Kidney (tissue), 14 donors: ENCODE measurements around the gene CFAP52. TPM values are rescaled to one million over a fixed set of nuclear protein-coding genes. Genes with fewer than 3 reads are reported as not detected.

ENCODE experiments used
- DNase-seq, 5 donors: peaks; one replicate each; pipeline ENCODE4 v3.0.0-alpha.2; 2013 to 2020
- FAIRE-seq: peaks from 2 replicates; lab custom pipeline; 2012; peaks lifted over from hg19 to GRCh38; lab: Jason Lieb, UNC
- H3K27ac ChIP-seq, 2 donors: one replicate each; pipeline ENCODE4 v1.7.0; 2013; ENCODE audit warnings: low read depth in 2 of 2, low read length in 2 of 2, inconsistent platforms in 1 of 2
- H3K27me3 ChIP-seq: one replicate; pipeline ENCODE4 v1.7.1; 2013; ENCODE audit warnings: low read length, inconsistent platforms; ENCODE audit not compliant: control insufficient read depth, insufficient read depth
- H3K36me3 ChIP-seq, 3 donors: one replicate each; pipeline versions ENCODE4 v1.7.0 to v1.7.1; 2013; ENCODE audit warnings: low read length in 3 of 3, control low read depth in 1 of 3, inconsistent platforms in 1 of 3; ENCODE audit not compliant: insufficient read depth in 3 of 3, control insufficient read depth in 2 of 3
- H3K4me1 ChIP-seq, 3 donors: one replicate each; pipeline versions ENCODE4 v1.7.0 to v1.7.1; 2013; ENCODE audit warnings: low read length in 3 of 3, inconsistent platforms in 1 of 3, low read depth in 1 of 3; ENCODE audit not compliant: control insufficient read depth in 2 of 3, insufficient read depth in 2 of 3
- H3K4me3 ChIP-seq, 3 donors: one replicate each; pipeline versions ENCODE4 v1.7.0 to v1.8.1; 2013; ENCODE audit warnings: low read length in 3 of 3, control low read depth in 1 of 3, inconsistent platforms in 1 of 3
- H3K9ac ChIP-seq, 3 donors: one replicate each; pipeline versions ENCODE4 v1.7.0 to v1.7.1; 2013; ENCODE audit warnings: low read length in 3 of 3, control low read depth in 1 of 3, inconsistent platforms in 1 of 3
- H3K9me3 ChIP-seq, 3 donors: one replicate each; pipeline versions ENCODE4 v1.7.0 to v1.7.1; 2013; ENCODE audit warnings: low read length in 3 of 3, control low read depth in 1 of 3, inconsistent platforms in 1 of 3; ENCODE audit not compliant: control insufficient read depth in 2 of 3, insufficient read depth in 1 of 3
- intact Hi-C: fragments of 100-400 bp; cut with DNase I; formaldehyde crosslinking; loops from one replicate; pipeline ENCODE4 v1.11.1; 2022
- polyA plus RNA-seq: library from polyadenylated mRNA; stranded (reverse); fragments of 350-450 nt; fragmentation: Illumina TruSeq; extraction: RNeasy Lipid Tissue Mini Kit (QIAGEN cat#74804); gene quantifications from one replicate; pipeline ENCODE4 v1.2.3, GENCODE V29; 2014; ENCODE audit warnings: low read depth, low replicate concordance; ENCODE audit not compliant: insufficient read depth
- total RNA-seq: library from RNA; stranded (reverse); fragmentation: NEBNext Ultra II Directional; extraction: Animal tissue kit (Norgen Biotek cat#: 25700); gene quantifications from one replicate; pipeline ENCODE4 v1.2.1, GENCODE V29; 2021
- TF ChIP-seq, protein P1 (sequence below): IDR thresholded peaks from 3 replicates; pipeline ENCODE4 v1.5.1; 2012; ENCODE audit warnings: mild to moderate bottlenecking, moderate library complexity, borderline replicate concordance; ENCODE audit not compliant: insufficient read depth; ENCODE audit errors: extremely low read depth
- donor health status: control.
- donor health status: control.
- donor health status: control.
- donor health status: control.
- donor health status: control.
- donor health status: DM: yes; HTN: yes; CAD: no.
- donor health status: Normal renal cell carcinoma (clear cell type).

Gene CFAP52
- total and polyA plus RNA-seq, 2 donors from 2014 or later: 1.7 TPM; not detected in 1

DNA sequence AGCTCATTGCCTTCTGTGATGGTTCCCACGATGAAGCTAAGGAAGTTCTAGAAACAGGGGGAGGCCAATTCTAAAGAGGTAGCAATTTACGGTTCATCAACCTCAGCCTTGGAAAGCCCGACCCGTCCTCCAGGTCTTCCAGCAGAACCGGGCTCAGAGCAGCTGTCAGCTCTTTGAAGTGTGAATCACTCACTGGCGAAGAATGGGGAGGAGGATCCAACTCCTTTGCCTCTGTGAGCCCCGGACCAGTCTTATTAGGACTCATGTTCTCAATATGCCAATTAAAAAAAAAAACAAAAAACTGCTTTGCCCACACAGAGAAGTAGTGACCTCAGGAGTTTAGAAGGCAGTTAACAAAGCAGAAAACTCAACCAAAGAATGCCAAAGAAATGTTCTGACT is 32.2 kb upstream of the CFAP52 start:
- Histone ChIP-seq H3K36me3 (peaks cover 0 to 3% (median 0%) of the 10 kb centered on the region in 3 donors), H3K4me1 (peaks cover 0 to under 1% (median 0%) of the 10 kb centered on the region in 3 donors), H3K4me3 (no peak overlapping the region), H3K9me3 (no peaks in the 10 kb centered on the region), H3K27ac (no peak overlapping the region), H3K27me3 (no peaks in the 10 kb centered on the region), H3K9ac (no peak overlapping the region)
- TF ChIP-seq, protein P1, sequence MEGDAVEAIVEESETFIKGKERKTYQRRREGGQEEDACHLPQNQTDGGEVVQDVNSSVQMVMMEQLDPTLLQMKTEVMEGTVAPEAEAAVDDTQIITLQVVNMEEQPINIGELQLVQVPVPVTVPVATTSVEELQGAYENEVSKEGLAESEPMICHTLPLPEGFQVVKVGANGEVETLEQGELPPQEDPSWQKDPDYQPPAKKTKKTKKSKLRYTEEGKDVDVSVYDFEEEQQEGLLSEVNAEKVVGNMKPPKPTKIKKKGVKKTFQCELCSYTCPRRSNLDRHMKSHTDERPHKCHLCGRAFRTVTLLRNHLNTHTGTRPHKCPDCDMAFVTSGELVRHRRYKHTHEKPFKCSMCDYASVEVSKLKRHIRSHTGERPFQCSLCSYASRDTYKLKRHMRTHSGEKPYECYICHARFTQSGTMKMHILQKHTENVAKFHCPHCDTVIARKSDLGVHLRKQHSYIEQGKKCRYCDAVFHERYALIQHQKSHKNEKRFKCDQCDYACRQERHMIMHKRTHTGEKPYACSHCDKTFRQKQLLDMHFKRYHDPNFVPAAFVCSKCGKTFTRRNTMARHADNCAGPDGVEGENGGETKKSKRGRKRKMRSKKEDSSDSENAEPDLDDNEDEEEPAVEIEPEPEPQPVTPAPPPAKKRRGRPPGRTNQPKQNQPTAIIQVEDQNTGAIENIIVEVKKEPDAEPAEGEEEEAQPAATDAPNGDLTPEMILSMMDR: no peak
- DNase-seq: peak in 2 of 5 donors; percentile 36 to 42
- intact Hi-C loops: no loop called here
- no peak for FAIRE-seq

DNA sequence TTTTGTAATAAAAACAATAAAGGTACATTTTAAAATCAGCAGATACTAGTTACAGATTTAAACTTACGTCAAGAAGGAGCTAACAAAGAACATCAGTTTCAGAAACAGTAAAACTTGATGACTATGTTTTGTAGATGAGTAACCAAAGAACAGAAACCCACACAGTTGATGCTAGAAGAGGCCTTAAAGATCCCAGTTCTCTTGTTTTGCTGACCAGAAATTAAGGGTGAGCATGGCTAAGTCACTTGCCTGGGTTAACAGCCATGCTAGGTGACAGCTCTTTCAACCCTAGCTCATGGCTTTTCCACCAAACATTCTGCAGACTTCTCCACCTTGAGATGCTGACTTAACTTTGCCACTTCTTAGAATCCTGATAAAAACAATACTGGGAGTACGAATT is 27.2 kb upstream of the CFAP52 start:
- no peaks in the 10 kb centered on the region for H3K27me3 ChIP-seq
- no peaks in the 10 kb centered on the region for H3K36me3 ChIP-seq
- no peak overlapping the region for H3K9ac ChIP-seq
- no peak for DNase-seq
- H3K27ac ChIP-seq: no peak overlapping the region
- intact Hi-C loops: no loop called here
- TF ChIP-seq, protein P1: no peak
- no peak for FAIRE-seq
- no peaks in the 10 kb centered on the region for H3K4me1 ChIP-seq
- H3K4me3 ChIP-seq: no peak overlapping the region
- no peaks in the 10 kb centered on the region for H3K9me3 ChIP-seq

DNA sequence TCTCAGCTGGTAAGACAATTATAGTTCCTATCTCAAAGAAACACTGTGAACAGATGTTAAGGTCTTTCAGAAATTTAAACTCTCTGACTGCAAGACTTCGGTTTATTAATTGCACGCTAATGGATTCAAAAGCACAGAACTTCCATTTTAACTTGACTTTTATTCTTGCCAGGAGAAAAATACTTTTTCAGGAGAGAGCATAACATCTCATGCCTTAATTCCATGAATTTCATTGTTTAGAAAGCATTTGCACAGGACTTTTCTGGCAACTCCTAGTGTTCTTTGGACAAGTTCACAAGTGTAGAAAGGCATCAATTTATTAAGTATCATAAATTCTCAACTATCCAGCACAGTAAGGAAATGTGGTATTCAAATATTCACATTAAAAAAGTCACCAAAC is 23.3 kb upstream of the CFAP52 start:
- DNase-seq: peak in 2 of 5 donors; percentile 36 to 69
- H3K4me3 ChIP-seq: no peak overlapping the region
- TF ChIP-seq, protein P1: no peak
- H3K9me3 ChIP-seq: no peaks in the 10 kb centered on the region
- H3K4me1 ChIP-seq: no peaks in the 10 kb centered on the region
- no peak overlapping the region for H3K9ac ChIP-seq
- intact Hi-C loops: no loop called here
- H3K27ac ChIP-seq: no peak overlapping the region
- peaks cover 0 to 2% (median 0%) of the 10 kb centered on the region in 3 donors for H3K36me3 ChIP-seq
- FAIRE-seq: no peak
- no peaks in the 10 kb centered on the region for H3K27me3 ChIP-seq

DNA sequence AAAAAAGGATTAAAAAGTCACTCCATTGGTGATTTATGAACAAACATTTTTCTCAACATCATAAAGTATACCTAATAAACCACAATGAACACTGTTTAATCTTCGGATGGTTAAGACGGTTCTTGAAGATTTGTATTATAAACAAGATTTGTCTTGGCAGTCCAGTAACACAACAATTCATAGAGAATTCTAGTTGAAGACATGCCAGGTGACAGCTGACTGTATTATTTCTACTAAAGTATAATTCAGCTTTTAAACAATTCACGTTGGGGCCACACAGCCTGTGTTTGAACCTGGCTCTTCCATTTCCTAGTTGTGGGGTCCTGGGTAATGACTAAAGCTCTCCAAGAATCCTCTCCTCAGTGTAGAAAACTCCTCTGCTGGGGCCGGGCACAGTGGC is 22.8 kb upstream of the CFAP52 start:
- Histone ChIP-seq H3K4me1 (no peaks in the 10 kb centered on the region), H3K27me3 (no peaks in the 10 kb centered on the region), H3K36me3 (peaks cover 0 to 2% (median 0%) of the 10 kb centered on the region in 3 donors), H3K27ac (no peak overlapping the region), H3K4me3 (no peak overlapping the region), H3K9me3 (no peaks in the 10 kb centered on the region), H3K9ac (no peak overlapping the region)
- FAIRE-seq (no peak), DNase-seq (peak in 1 of 5 donors; percentile 26)
- intact Hi-C loops: no loop called here
- TF ChIP-seq, protein P1: no peak
